ENCODE results near the gene ZNF483. TPM values are rescaled to one million over a fixed set of nuclear protein-coding genes. Genes with fewer than 3 reads are reported as not detected.
"Not testable (repeated sequence)": the region's sequence is repeated elsewhere in the genome, so short reads cannot be mapped to it uniquely, and the experiment has no call there.

Gene ZNF483
- total RNA-seq, 2 experiments from 2014 or later: 7.0 to 7.8 TPM

- H3K27me3 Mint-ChIP-seq: peaks cover 8% of the 10 kb centered on the region
- peaks cover 4% of the 10 kb centered on the region for H3K9me3 Mint-ChIP-seq
- DNase-seq (no peak), ATAC-seq (ENCODE audit: low read depth) (no peak)
- no peak overlapping the region for H3K27ac Mint-ChIP-seq
- H3K36me3 Mint-ChIP-seq: no peaks in the 10 kb centered on the region
- H3K4me1 Mint-ChIP-seq: no peaks in the 10 kb centered on the region
- POLR2A ChIA-PET: interaction anchor here (1.6 kb wide), 1 partner anchor 129 kb away, joined by 3 read pairs; the partner anchor contains the start of gene DNAJC25
- H3K4me3 Mint-ChIP-seq: no peak overlapping the region
Measured at GRCh38 chr9:111502506-111502905, 22.5 kb upstream of the ZNF483 start.

DNA sequence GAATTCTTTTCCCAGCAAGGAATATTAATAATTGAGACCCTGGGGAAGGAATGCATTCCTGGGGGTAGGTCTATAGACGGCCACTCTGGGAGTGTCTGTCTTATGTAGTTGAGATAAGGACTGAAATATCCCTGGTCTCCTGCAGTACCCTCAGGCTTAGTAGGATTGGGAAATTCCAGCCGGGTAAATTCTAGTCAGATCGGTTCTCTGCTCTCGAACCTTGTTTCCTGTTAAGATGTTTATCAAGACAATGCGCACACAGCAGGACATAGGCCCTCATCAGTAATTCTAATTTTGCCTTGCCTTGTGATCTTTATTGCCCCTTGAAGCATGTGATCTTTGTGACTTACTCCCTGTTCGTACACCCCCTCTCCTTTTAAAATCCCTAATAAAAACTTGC, 13.4 kb upstream of the ZNF483 start:
- DNase-seq; H3K27me3 Mint-ChIP-seq; H3K4me1 Mint-ChIP-seq; H3K9me3 Mint-ChIP-seq; H3K36me3 Mint-ChIP-seq; POLR2A ChIA-PET; H3K4me3 Mint-ChIP-seq; H3K27ac Mint-ChIP-seq; ATAC-seq (ENCODE audit: low read depth): not testable (repeated sequence)

- ATAC-seq (ENCODE audit: low read depth) (no peak), DNase-seq (no peak)
- peaks cover 2% of the 10 kb centered on the region for H3K27me3 Mint-ChIP-seq
- no peaks in the 10 kb centered on the region for H3K4me1 Mint-ChIP-seq
- no peaks in the 10 kb centered on the region for H3K36me3 Mint-ChIP-seq
- POLR2A ChIA-PET: no interaction called here
- peaks cover 5% of the 10 kb centered on the region for H3K9me3 Mint-ChIP-seq
- no peak overlapping the region for H3K27ac Mint-ChIP-seq
- no peak overlapping the region for H3K4me3 Mint-ChIP-seq
Measured at GRCh38 chr9:111514967-111515366, 10.0 kb upstream of the ZNF483 start.

GRCh38 chr9:111516061-111516465, 8.9 kb upstream of the ZNF483 start:
- Mint-ChIP-seq H3K9me3 (peaks cover 1% of the 10 kb centered on the region), H3K27me3 (peaks cover 5% of the 10 kb centered on the region), H3K4me3 (no peak overlapping the region), H3K27ac (no peak overlapping the region), H3K36me3 (no peaks in the 10 kb centered on the region), H3K4me1 (no peaks in the 10 kb centered on the region)
- no peak for ATAC-seq (ENCODE audit: low read depth)
- POLR2A ChIA-PET: no interaction called here
- DNase-seq: no peak

- peak overlapping the region; percentile 51 for H3K27ac Mint-ChIP-seq
- peaks cover 9% of the 10 kb centered on the region for H3K36me3 Mint-ChIP-seq
- H3K4me1 Mint-ChIP-seq: peaks cover 22% of the 10 kb centered on the region
- H3K27me3 Mint-ChIP-seq: peaks cover 3% of the 10 kb centered on the region
- DNase-seq (no peak), ATAC-seq (ENCODE audit: low read depth) (no peak)
- H3K4me3 Mint-ChIP-seq: peak overlapping the region; percentile 92
- H3K9me3 Mint-ChIP-seq: peaks cover 7% of the 10 kb centered on the region
- POLR2A ChIA-PET: interaction anchor here (1.3 to 1.4 kb wide), 2 partner anchors 41 to 137 kb away, joined by 4 to 5 read pairs; partner anchors contain the start of genes ECPAS and GNG10
Measured at GRCh38 chr9:111524731-111525055, 286 bp upstream of the ZNF483 start.

DNA sequence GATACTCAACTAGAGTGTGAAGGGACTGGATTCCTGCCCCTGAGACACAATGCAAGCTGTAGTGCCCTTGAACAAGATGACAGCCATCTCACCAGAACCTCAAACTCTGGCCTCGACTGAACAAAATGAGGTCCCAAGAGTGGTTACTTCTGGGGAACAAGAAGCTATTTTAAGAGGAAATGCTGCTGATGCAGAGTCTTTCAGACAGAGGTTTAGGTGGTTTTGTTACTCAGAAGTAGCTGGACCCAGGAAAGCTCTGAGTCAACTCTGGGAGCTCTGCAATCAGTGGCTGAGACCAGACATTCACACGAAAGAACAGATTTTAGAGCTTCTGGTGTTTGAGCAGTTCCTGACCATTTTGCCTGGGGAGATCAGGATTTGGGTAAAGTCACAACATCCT, 2.4 kb downstream of the ZNF483 start:
- Mint-ChIP-seq H3K27ac (peak overlapping the region; percentile 28), H3K36me3 (peaks cover 15% of the 10 kb centered on the region), H3K9me3 (peaks cover 11% of the 10 kb centered on the region), H3K4me3 (no peak overlapping the region), H3K4me1 (peaks cover 22% of the 10 kb centered on the region), H3K27me3 (no peaks in the 10 kb centered on the region)
- ATAC-seq (ENCODE audit: low read depth): peak; percentile 20
- no peak for DNase-seq
- POLR2A ChIA-PET: interaction anchor here (1.7 kb wide), 1 partner anchor 44 kb away, joined by 6 read pairs; no protein-coding TSS in a partner anchor

DNA sequence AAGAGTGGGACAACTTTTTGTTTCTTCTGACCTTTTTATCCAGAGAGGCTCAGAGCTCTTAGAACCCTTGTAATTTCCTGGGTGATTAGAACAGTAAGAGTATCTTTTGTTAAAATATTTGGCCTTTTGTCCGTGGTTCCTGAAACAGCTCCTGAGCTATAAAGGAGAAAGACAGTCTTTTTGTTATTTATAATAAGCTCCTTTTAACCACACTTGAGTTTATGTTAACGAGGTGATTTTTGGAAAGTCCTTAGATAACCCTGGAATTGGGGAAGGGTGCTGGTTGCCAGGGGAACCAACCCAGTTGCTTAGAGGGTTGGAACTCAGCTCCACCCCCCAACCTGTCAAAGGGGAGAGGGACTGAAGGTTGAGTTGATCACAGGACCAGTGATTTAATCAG, 4.8 kb downstream of the ZNF483 start:
- no peaks in the 10 kb centered on the region for H3K27me3 Mint-ChIP-seq
- peaks cover 21% of the 10 kb centered on the region for H3K4me1 Mint-ChIP-seq
- H3K9me3 Mint-ChIP-seq: peaks cover 14% of the 10 kb centered on the region
- DNase-seq (no peak), ATAC-seq (ENCODE audit: low read depth) (no peak)
- POLR2A ChIA-PET: no interaction called here
- no peak overlapping the region for H3K27ac Mint-ChIP-seq
- H3K36me3 Mint-ChIP-seq: peaks cover 20% of the 10 kb centered on the region
- no peak overlapping the region for H3K4me3 Mint-ChIP-seq

GRCh38 chr9:111531716-111532115, 6.7 kb downstream of the ZNF483 start:
- Mint-ChIP-seq H3K9me3 (peaks cover 15% of the 10 kb centered on the region), H3K4me1 (peaks cover 7% of the 10 kb centered on the region), H3K27ac (no peak overlapping the region), H3K27me3 (no peaks in the 10 kb centered on the region), H3K36me3 (peaks cover 26% of the 10 kb centered on the region), H3K4me3 (no peak overlapping the region)
- POLR2A ChIA-PET: no interaction called here
- DNase-seq (no peak), ATAC-seq (ENCODE audit: low read depth) (no peak)

DNA sequence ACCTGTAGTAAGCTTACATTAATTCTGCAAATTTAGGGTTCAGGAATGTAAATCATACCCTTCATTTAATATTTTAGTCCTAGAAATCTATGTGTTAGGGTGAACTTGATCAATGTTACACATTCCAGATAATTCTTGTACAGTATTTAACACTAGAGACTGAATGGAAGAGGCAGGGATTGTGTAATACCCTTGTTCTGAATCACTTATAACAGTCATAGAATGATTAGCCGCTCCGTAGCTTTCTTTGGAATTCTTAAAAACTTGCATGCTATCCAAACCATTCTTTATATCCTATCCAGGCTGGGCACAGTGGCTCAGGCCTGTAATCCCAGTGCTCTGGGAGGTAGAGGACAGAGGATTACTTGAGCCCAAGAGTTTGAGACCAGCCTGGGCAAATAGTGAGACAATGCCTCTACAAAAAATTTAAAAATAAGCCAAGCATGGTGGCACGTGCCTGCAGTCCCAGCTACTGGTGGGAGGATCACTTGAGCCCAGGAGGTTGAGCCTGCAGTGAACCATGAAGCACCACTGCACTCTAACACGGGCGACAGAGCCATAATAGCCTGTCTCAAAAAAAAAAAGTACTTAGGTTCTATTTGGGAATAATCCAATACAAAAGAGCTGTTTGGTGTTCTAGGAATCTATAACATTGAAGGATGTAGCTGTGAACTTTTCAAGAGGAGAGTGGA, 8.3 kb downstream of the ZNF483 start:
- DNase-seq: no peak
- H3K27me3 Mint-ChIP-seq: no peaks in the 10 kb centered on the region
- no peak overlapping the region for H3K27ac Mint-ChIP-seq
- no peaks in the 10 kb centered on the region for H3K4me1 Mint-ChIP-seq
- POLR2A ChIA-PET: no interaction called here
- H3K9me3 Mint-ChIP-seq: peaks cover 15% of the 10 kb centered on the region
- H3K4me3 Mint-ChIP-seq: no peak overlapping the region
- H3K36me3 Mint-ChIP-seq: peaks cover 27% of the 10 kb centered on the region
- ATAC-seq (ENCODE audit: low read depth): no peak

DNA sequence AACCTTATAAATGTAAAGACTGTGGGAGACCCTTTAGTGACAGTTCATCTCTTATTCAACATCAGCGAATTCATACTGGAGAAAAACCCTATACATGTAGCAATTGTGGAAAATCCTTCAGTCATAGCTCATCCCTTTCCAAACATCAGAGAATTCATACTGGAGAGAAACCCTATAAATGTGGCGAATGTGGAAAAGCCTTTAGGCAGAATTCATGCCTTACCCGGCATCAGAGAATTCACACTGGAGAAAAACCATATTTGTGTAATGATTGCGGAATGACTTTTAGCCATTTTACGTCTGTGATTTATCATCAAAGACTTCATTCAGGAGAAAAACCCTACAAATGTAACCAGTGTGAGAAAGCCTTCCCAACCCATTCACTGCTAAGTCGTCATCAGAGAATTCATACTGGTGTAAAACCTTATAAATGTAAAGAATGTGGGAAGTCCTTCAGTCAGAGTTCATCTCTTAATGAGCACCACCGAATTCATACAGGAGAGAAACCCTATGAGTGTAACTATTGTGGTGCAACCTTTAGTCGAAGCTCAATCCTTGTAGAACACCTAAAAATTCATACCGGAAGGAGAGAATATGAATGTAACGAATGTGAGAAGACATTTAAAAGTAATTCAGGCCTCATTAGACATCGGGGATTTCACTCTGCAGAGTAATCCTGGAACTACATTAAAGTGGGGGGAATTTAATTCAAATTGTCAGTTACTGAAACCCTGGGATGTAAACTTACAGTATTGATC, 17.7 kb downstream of the ZNF483 start:
- ATAC-seq (ENCODE audit: low read depth) (no peak), DNase-seq (no peak)
- peaks cover 48% of the 10 kb centered on the region for H3K9me3 Mint-ChIP-seq
- H3K27me3 Mint-ChIP-seq: no peaks in the 10 kb centered on the region
- POLR2A ChIA-PET: no interaction called here
- no peaks in the 10 kb centered on the region for H3K4me1 Mint-ChIP-seq
- H3K36me3 Mint-ChIP-seq: peaks cover 38% of the 10 kb centered on the region
- H3K27ac Mint-ChIP-seq: no peak overlapping the region
- no peak overlapping the region for H3K4me3 Mint-ChIP-seq

DNA sequence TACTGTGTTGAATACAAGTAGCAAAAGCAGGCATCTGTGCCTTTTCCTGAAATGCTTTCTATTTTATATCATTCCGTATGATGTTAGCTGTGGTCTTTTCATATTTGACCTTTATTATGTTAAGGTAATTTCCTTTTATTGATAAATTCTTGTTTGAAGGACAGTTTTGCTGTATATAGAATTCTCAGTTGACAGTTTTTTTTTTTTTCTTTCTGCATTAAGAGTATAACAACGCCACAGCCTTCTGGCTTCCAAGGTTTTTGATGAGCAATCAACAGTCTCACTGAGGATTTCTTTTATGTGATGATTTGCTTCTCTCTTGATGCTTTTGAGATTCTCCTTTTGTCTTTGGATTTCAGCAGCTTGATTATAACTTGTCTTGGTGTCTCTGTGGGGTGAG, 23.6 kb downstream of the ZNF483 start:
- H3K27ac Mint-ChIP-seq: no peak overlapping the region
- POLR2A ChIA-PET: no interaction called here
- DNase-seq (no peak), ATAC-seq (ENCODE audit: low read depth) (no peak)
- H3K9me3 Mint-ChIP-seq: peaks cover 34% of the 10 kb centered on the region
- H3K4me3 Mint-ChIP-seq: no peak overlapping the region
- H3K4me1 Mint-ChIP-seq: no peaks in the 10 kb centered on the region
- peaks cover 17% of the 10 kb centered on the region for H3K36me3 Mint-ChIP-seq
- H3K27me3 Mint-ChIP-seq: no peaks in the 10 kb centered on the region

GRCh38 chr9:111555425-111555824, 30.4 kb downstream of the ZNF483 start:
- H3K4me1 Mint-ChIP-seq; POLR2A ChIA-PET; ATAC-seq (ENCODE audit: low read depth); DNase-seq; H3K36me3 Mint-ChIP-seq; H3K4me3 Mint-ChIP-seq; H3K27me3 Mint-ChIP-seq; H3K27ac Mint-ChIP-seq: not testable (repeated sequence)
- H3K9me3 Mint-ChIP-seq: peaks cover 37% of the 10 kb centered on the region

- Mint-ChIP-seq H3K4me1 (no peaks in the 10 kb centered on the region), H3K36me3 (peaks cover 2% of the 10 kb centered on the region), H3K27me3 (no peaks in the 10 kb centered on the region), H3K9me3 (peaks cover 38% of the 10 kb centered on the region), H3K27ac (no peak overlapping the region), H3K4me3 (no peak overlapping the region)
- ATAC-seq (ENCODE audit: low read depth) (no peak), DNase-seq (no peak)
- POLR2A ChIA-PET: no interaction called here
Measured at GRCh38 chr9:111559000-111559610, 34.1 kb downstream of the ZNF483 start.
